Testis (tissue), 5 donors: ENCODE results near the gene GDF3. TPM values are rescaled to one million over a fixed set of nuclear protein-coding genes. Genes with fewer than 3 reads are reported as not detected.
"Not testable (repeated sequence)": the region's sequence is repeated elsewhere in the genome, so short reads cannot be mapped to it uniquely, and the experiment has no call there.

Experiments used
- DNase-seq: peaks from one replicate; pipeline ENCODE4 v3.0.0-alpha.2; 2019
- H3K27ac ChIP-seq, 2 donors: fragments of 200-600 bp; sonication (generic); one replicate each; pipeline ENCODE4 v1.5.1; 2019
- H3K27me3 ChIP-seq: fragments of 200-600 bp; sonication (generic); one replicate; pipeline ENCODE4 v1.5.1; 2019
- H3K36me3 ChIP-seq: fragments of 200-600 bp; sonication (generic); one replicate; pipeline ENCODE4 v1.5.1; 2017; ENCODE audit warnings: low read depth; ENCODE audit errors: missing control alignments
- H3K4me1 ChIP-seq: fragments of 200-600 bp; sonication (generic); one replicate; pipeline ENCODE4 v1.5.1; 2019
- H3K4me3 ChIP-seq, 2 donors: fragments of 200-600 bp; sonication (generic); one replicate each; pipeline ENCODE4 v1.5.1; 2017 to 2019
- H3K9me3 ChIP-seq: fragments of 200-600 bp; sonication (generic); one replicate; pipeline ENCODE4 v1.5.1; 2017
- POLR2A ChIP-seq: fragments of 450-650 bp; IDR thresholded peaks from one replicate; pipeline ENCODE4 v1.6.1; 2017; ENCODE audit warnings: antibody characterized with exemption, mild to moderate bottlenecking, moderate library complexity
- WGBS, 2 donors: methylation state at CpG; one replicate each; pipeline ENCODE4 v1.1.5; 2018; 5-methylcytosine and 5-hydroxymethylcytosine counted together
- intact Hi-C: fragments of 100-400 bp; cut with DNase I; formaldehyde crosslinking; loops from one replicate; pipeline ENCODE4 v1.15.1; 2023; ENCODE audit warnings: low total_unique reads
- long read RNA-seq, 2 donors: transcript quantifications; one replicate each; lab custom pipeline, GENCODE V29; 2026
- polyA plus RNA-seq: library from polyadenylated mRNA; stranded (reverse); fragments of 350-450 nt; fragmentation: Illumina TruSeq; extraction: RNeasy Lipid Tissue Mini Kit (QIAGEN cat#74804); gene quantifications from one replicate; pipeline ENCODE4 v1.2.3, GENCODE V29; 2014; ENCODE audit warnings: low read depth, low replicate concordance; ENCODE audit not compliant: insufficient read depth
- total RNA-seq, 2 donors: library from RNA; depleted of rRNA; stranded (reverse); fragments of >200 nt; gene quantifications; one replicate each; pipeline ENCODE4 v1.2.3, GENCODE V29; 2016
- TF ChIP-seq, protein P1 (sequence below), 3 experiments: fragments of 450-650 bp in 2 of 3; fragments of 200-600 bp in 1 of 3; sonication (generic) in 1 of 3; IDR thresholded peaks; one replicate each; pipeline ENCODE4 v1.5.1; 2016 to 2019; ENCODE audit warnings: antibody characterized with exemption in 3 of 3, mild to moderate bottlenecking in 2 of 3, moderate library complexity in 1 of 3

The GDF3 gene
- total RNA-seq (not detected), polyA plus RNA-seq (not detected)
- long read RNA-seq, donor 1, transcript GDF3-201 (2 exons, 1,239 nt), result major isoform, 10 of 10 reads
- long read RNA-seq, donor 1, partial matches to known transcripts, result 0 of 10 reads
- long read RNA-seq, donor 1, other reads (novel, unspliced or antisense), result 0 of 10 reads
- long read RNA-seq, donor 2, result 0 reads

DNA sequence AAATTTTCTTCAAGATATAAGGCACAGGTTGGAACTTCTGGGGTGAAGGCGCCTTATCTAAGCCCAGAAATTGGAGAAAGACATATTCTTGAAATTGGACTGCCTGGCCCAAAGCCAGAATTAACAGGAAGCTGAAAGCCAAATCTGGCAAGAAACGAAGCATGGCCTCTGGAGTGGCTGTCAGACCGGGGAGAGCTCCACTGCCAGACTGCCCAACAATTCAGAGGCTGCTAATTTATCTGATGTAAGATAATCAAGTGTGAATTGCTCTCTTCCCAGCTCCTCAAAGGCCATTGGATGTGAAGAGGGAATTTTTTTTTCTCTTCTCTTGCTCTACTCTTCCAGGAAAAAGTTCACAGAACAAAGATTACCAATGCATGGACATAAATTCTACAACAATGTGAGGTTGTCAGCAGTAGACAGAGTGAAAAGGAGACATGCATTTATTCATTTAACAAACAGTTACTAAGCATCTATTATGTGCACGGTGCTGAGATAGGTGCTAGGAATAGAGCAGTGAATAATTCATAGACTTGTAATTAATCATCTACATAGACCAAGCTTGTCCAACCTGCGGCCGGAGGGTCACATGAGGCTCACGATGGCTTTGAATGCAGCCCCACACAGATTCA lies at the start of gene GDF3:
TSS of gene GDF3 (minus strand) at position 210 of the 632 bp plus-strand sequence. CDS start at position 163, 47 bp downstream.
- TF ChIP-seq POLR2A, result no peak
- TF ChIP-seq, protein P1, sequence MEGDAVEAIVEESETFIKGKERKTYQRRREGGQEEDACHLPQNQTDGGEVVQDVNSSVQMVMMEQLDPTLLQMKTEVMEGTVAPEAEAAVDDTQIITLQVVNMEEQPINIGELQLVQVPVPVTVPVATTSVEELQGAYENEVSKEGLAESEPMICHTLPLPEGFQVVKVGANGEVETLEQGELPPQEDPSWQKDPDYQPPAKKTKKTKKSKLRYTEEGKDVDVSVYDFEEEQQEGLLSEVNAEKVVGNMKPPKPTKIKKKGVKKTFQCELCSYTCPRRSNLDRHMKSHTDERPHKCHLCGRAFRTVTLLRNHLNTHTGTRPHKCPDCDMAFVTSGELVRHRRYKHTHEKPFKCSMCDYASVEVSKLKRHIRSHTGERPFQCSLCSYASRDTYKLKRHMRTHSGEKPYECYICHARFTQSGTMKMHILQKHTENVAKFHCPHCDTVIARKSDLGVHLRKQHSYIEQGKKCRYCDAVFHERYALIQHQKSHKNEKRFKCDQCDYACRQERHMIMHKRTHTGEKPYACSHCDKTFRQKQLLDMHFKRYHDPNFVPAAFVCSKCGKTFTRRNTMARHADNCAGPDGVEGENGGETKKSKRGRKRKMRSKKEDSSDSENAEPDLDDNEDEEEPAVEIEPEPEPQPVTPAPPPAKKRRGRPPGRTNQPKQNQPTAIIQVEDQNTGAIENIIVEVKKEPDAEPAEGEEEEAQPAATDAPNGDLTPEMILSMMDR (IDR thresholded peaks at IDR 0.05), result no peak
- no peak for DNase-seq
- WGBS, 2 donors, result 51% methylated on average over 7 of the region's 7 CpGs
- no peaks in the 10 kb centered on the region for H3K9me3 ChIP-seq
- intact Hi-C loops, result no loop called here
- no peaks in the 10 kb centered on the region for H3K27me3 ChIP-seq
- no peaks in the 10 kb centered on the region for H3K4me1 ChIP-seq
- H3K36me3 ChIP-seq, result no peaks in the 10 kb centered on the region
- no peak within 1 kb of the TSS for H3K4me3 ChIP-seq
- no peak within 1 kb of the TSS for H3K27ac ChIP-seq

- no peaks in the 10 kb centered on the region for H3K4me1 ChIP-seq
- TF ChIP-seq, protein P1 (IDR thresholded peaks at IDR 0.05), result no peak
- TF ChIP-seq POLR2A, result no peak
- H3K27me3 ChIP-seq, result no peaks in the 10 kb centered on the region
- intact Hi-C loops, result no loop called here
- H3K27ac ChIP-seq, result no peak overlapping the region
- no peak overlapping the region for H3K4me3 ChIP-seq
- DNase-seq, result no peak
- 56 to 58% methylated on average over 3 of the region's 3 CpGs for WGBS, 2 donors
- H3K9me3 ChIP-seq, result no peaks in the 10 kb centered on the region
- H3K36me3 ChIP-seq, result no peaks in the 10 kb centered on the region
Measured at GRCh38 chr12:7732993-7733392, 37.4 kb upstream of the GDF3 start.

GRCh38 chr12:7731486-7731885 lies 35.9 kb upstream of the GDF3 start:
- DNase-seq, result no peak
- no peaks in the 10 kb centered on the region for H3K36me3 ChIP-seq

DNA sequence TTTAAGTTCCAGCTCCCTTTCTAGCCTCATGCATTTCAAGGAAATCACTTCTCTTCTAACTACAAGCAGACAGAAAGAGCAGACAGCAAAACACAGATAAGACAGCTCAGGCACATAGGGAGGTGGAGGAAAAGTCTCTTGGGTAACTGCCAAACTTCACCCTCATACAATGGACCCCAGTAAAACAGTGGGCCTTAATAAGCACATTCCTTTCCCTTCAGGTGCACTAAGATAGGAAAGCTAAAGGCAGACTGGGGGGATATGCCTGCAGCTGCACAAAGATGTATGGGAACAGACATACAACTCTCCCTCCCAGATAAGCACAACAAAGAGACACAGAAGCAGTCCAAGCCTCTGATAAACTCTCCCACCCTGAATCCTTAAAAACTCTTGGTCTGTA lies 35.4 kb upstream of the GDF3 start:
- H3K4me3 ChIP-seq, H3K27me3 ChIP-seq, H3K36me3 ChIP-seq, H3K27ac ChIP-seq, DNase-seq, H3K4me1 ChIP-seq, H3K9me3 ChIP-seq, intact Hi-C loops: not testable (repeated sequence)

More at GRCh38 chr12:7731486-7731885, 35.9 kb upstream of the GDF3 start:
- H3K4me3 ChIP-seq, result no peak overlapping the region
- H3K27me3 ChIP-seq, result no peaks in the 10 kb centered on the region
- TF ChIP-seq, protein P1 (IDR thresholded peaks at IDR 0.05), result no peak
- no peak for TF ChIP-seq POLR2A
- WGBS, 2 donors, result 32 to 53% methylated on average over 5 of the region's 5 CpGs
- no peaks in the 10 kb centered on the region for H3K9me3 ChIP-seq
- no peaks in the 10 kb centered on the region for H3K4me1 ChIP-seq
- H3K27ac ChIP-seq, result no peak overlapping the region
- intact Hi-C loops, result no loop called here

DNA sequence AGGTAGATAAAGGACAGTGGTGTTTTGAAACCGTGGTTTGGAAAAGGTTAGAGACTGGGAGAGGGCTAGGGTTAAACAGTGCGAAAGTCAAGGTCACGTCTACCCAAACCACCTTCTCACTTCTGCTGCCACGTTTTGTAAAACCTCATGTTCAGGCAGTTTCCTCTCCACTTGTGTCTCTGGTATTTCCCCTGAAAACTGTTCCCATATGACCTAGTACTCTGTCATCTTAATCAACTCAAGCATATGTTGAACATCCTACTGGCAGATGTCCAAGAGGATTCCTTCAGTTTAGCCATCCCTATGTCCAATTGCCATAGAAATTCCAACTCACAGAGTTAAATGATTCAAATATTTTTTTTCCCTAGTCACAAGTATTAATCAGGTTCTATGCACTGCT lies 34.2 kb upstream of the GDF3 start:
- intact Hi-C loops, result no loop called here
- H3K9me3 ChIP-seq, result no peaks in the 10 kb centered on the region
- H3K36me3 ChIP-seq, result no peaks in the 10 kb centered on the region
- no peak overlapping the region for H3K27ac ChIP-seq
- no peaks in the 10 kb centered on the region for H3K27me3 ChIP-seq
- no peaks in the 10 kb centered on the region for H3K4me1 ChIP-seq
- WGBS, 2 donors, result 31 to 45% methylated on average over 4 of the region's 4 CpGs
- no peak for TF ChIP-seq POLR2A
- TF ChIP-seq, protein P1 (IDR thresholded peaks at IDR 0.05), result no peak
- DNase-seq, result no peak
- no peak overlapping the region for H3K4me3 ChIP-seq
